Activated naive CD8-positive, alpha-beta T cell treated with anti-CD3 and anti-CD28 coated beads for 36 hours (primary cell): ENCODE measurements around the gene EFNA1. TPM values are rescaled to one million over a fixed set of nuclear protein-coding genes. Genes with fewer than 3 reads are reported as not detected.
"Not testable (repeated sequence)": the region's sequence is repeated elsewhere in the genome, so short reads cannot be mapped to it uniquely, and the experiment has no call there.

Source experiments
- DNase-seq: peaks from one replicate; pipeline ENCODE4 v3.0.0; 2021
- H3K27ac Mint-ChIP-seq: one replicate; pipeline ENCODE4 v1.8.0; 2022; ENCODE audit warnings: mild to moderate bottlenecking, moderate library complexity, mixed read lengths
- H3K27me3 Mint-ChIP-seq: one replicate; pipeline ENCODE4 v1.8.0; 2022; ENCODE audit warnings: mild to moderate bottlenecking, mixed read lengths
- H3K36me3 Mint-ChIP-seq: one replicate; pipeline ENCODE4 v1.8.0; 2021; ENCODE audit warnings: mild to moderate bottlenecking, mixed read lengths
- H3K4me1 Mint-ChIP-seq: one replicate; pipeline ENCODE4 v1.8.0; 2021; ENCODE audit warnings: mixed read lengths
- H3K4me3 Mint-ChIP-seq: one replicate; pipeline ENCODE4 v1.8.0; 2022; ENCODE audit warnings: mild to moderate bottlenecking, moderate library complexity, mixed read lengths
- H3K9me3 Mint-ChIP-seq: one replicate; pipeline ENCODE4 v1.8.0; 2022; ENCODE audit warnings: mixed read lengths
- total RNA-seq, 2 experiments: library from RNA; stranded (reverse); gene quantifications; one replicate each; pipeline ENCODE4 v1.2.3, GENCODE V29; 2021

Gene EFNA1
- total RNA-seq, 2 experiments from 2014 or later = 0.49 to 0.74 TPM

DNA sequence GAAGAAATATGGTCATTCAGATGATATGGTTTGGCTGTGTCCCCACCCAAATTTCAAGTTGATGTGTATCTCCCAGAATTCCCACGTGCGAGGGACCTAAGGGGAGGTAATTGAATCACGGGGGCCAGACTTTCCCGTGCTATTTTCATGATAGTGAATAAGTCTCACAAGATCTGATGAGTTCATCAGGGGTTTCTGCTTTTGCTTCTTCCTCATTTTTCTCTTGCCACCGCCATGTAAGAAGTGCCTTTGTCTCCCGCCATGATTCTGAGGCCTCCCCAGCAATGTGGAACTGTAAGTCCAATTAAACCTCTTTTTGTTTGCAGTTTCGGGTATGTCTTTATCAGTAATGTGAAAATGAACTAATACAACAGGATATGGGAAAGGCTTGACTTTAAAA, 14.1 kb downstream of the EFNA1 start:
- H3K27ac Mint-ChIP-seq = no peak overlapping the region
- peaks cover 3% of the 10 kb centered on the region for H3K27me3 Mint-ChIP-seq
- H3K4me3 Mint-ChIP-seq = no peak overlapping the region
- no peak for DNase-seq
- H3K4me1 Mint-ChIP-seq = peaks cover 24% of the 10 kb centered on the region
- peaks cover 29% of the 10 kb centered on the region for H3K36me3 Mint-ChIP-seq
- no peaks in the 10 kb centered on the region for H3K9me3 Mint-ChIP-seq

DNA sequence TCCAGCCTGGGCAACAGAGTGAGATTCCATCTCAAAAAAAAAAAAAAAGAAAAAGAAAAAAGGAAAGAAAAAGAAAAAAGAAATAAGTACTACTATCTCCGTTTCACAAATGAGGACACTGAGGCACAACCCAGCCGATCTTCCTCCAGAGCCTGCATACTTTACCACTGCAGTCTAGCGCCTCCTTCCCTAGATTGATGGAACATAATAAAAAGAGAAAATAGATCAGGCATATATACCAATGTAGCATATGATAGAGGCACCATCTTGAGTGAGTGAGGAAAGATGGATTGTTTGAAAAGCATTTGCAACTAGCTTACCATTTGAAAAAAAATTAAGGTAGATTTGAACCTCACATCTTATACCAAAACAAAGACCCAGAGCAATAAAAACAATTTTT, 17.8 kb downstream of the EFNA1 start:
- no peak for DNase-seq
- Mint-ChIP-seq H3K9me3 (no peaks in the 10 kb centered on the region), H3K4me1 (peaks cover 2% of the 10 kb centered on the region), H3K4me3 (no peak overlapping the region), H3K27me3 (peaks cover 9% of the 10 kb centered on the region), H3K27ac (no peak overlapping the region), H3K36me3 (no peaks in the 10 kb centered on the region)

DNA sequence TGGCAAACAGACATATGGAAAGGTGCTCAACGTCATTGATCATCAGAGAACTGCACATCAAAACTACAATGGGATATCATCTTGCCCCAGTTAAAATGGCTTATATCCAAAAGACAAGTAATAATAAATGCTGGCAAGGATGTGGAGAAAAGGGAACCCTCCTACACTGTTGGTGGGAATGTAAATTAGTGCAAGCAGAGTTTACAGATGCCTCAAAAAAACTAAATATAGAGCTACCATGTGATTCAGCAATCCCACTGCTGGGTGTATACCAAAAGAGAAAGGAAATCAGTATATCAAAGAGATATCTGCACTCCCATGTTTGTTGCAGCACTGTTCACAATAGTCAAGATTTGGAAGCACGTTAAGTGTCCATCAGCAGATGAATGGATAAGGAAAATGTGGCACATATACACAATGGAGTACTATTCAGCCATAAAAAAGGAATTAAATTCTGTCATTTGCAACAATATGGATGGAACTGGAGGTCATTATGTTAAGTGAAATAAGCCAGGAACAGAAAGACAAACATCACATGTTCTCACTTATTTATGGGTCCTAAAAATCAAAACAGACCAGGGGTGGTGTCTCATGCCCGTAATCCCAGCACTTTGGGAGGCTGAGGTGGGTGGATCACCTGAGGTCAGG, 28.4 kb downstream of the EFNA1 start:
- not testable (repeated sequence) for DNase-seq, H3K9me3 Mint-ChIP-seq, H3K4me3 Mint-ChIP-seq, H3K27me3 Mint-ChIP-seq, H3K4me1 Mint-ChIP-seq, H3K27ac Mint-ChIP-seq, H3K36me3 Mint-ChIP-seq

DNA sequence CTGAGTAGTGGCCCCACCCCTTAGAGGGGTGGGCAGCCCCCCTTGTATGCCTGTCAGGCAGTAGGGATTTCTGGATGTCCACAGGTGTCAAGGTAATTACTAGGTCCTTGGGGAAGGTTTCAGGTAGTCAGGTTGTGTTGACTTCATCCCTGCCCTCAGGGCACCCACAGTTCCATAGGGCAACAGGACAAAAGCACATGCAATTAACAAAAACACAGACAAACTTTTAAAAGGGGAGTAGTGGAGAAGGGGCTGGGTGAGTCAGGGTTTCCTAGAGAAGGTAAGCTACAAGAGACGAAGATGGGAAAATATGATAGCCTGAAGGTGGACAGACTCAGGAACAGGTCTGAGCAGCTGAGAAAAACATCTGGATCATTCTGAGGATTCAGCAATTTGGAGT, 31.3 kb downstream of the EFNA1 start:
- Mint-ChIP-seq H3K27me3 (no peaks in the 10 kb centered on the region), H3K36me3 (no peaks in the 10 kb centered on the region), H3K4me1 (no peaks in the 10 kb centered on the region), H3K9me3 (no peaks in the 10 kb centered on the region), H3K27ac (no peak overlapping the region), H3K4me3 (no peak overlapping the region)
- DNase-seq = no peak

DNA sequence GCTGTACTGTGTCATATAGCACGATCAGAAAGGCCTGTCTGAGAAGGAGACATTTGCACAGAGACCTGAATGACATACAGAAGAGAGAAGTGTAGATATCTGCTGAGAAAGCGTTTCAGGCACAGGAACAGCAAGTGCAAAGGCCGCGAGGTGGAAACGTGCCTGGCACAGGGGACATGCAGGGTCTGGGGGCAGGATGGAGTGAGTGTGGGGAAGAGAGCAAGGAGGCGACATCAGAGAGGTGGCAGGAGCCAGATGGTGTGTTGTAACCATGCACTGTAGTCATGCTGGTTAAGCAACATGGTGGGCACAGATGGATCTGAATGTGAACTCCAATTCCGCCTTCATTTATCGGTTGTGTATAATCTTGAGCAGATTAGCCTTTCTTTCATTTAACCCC, 32.5 kb downstream of the EFNA1 start:
- H3K4me3 Mint-ChIP-seq = no peak overlapping the region

DNA sequence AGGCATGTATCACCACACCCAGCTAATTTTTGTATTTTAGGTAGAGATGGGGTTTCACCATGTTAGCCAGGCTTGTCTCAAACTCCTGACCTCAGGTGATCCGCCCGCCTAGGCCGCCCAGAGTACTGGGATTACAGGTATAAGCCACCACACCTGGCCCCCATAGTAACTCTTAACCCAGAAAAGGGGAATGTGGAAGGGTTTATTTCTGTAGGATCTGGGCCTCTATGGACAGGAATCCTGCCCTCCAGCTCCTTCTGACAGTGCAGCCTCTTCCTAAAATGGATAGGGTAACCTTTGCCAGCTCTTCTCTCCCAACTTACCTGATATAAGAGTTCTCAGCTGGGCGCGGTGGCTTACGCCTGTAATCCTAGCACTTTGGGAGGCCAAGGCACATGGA, 35.0 kb downstream of the EFNA1 start:
- H3K9me3 Mint-ChIP-seq, H3K36me3 Mint-ChIP-seq, H3K27me3 Mint-ChIP-seq, DNase-seq, H3K4me1 Mint-ChIP-seq, H3K27ac Mint-ChIP-seq, H3K4me3 Mint-ChIP-seq: not testable (repeated sequence)

More for the DNA sequence above, 32.5 kb downstream of the EFNA1 start:
- Mint-ChIP-seq H3K9me3 (no peaks in the 10 kb centered on the region), H3K36me3 (no peaks in the 10 kb centered on the region), H3K4me1 (no peaks in the 10 kb centered on the region), H3K27me3 (no peaks in the 10 kb centered on the region), H3K27ac (no peak overlapping the region)
- no peak for DNase-seq

DNA sequence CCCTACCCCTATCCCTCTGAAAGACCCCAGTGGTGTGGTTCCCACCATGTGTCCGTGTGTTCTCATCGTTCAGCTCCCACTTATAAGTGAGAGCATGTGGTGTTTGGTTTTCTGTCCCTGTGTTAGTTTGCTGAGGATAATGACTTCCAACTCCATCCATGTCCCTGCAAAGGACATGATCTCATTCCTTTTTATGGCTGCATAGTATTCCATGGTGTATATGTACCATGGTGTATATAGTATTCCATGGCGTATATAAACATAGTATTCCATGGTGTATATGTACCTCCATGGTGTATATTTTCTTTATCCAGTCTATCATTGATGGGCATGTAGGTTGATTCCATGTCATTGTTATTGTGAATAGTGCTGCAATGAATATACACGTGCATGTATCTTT, 36.1 kb downstream of the EFNA1 start:
- DNase-seq, H3K27ac Mint-ChIP-seq, H3K27me3 Mint-ChIP-seq, H3K9me3 Mint-ChIP-seq, H3K36me3 Mint-ChIP-seq, H3K4me3 Mint-ChIP-seq: not testable (repeated sequence)
- H3K4me1 Mint-ChIP-seq = peaks cover 11% of the 10 kb centered on the region

DNA sequence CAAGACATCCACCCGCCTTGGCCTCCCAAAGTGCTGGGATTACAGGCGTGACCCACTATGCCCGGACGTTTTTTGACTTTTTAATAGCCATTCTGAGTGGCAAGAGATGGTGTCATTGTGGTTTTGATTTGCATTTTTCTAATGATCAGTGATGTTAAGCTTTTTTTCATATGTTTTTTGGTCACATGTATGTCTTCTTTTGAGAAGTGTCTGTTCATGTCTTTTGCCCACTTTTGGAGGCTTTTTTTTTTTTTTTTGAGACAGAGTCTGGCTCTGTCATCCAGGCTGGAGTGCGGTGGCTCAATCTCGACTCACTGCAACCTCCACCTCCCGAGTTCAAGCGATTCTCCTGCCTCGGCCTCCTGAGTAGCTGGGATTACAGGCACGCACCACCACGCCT, 36.9 kb downstream of the EFNA1 start:
- not testable (repeated sequence) for H3K9me3 Mint-ChIP-seq, H3K27me3 Mint-ChIP-seq, H3K36me3 Mint-ChIP-seq

DNA sequence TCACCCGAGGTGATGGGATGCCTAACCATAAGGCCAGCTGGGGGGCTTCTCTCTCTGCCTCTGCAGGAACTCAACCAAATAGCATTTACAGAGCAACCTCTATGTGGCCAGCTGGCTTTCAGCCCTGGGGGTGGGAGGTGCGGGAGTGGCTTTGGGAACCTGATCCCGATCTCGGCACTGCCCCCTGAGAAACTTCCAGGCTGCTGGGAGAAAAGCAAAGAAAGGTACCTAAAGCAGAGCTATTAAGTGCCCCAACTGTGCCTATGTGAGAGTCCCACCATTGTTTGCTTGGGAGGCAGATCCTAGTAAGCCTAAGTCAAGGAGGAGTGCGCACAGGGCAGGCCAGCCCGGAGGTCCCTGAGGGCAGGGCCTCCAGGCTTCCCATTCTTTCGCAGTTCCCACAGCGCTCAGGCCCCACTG, 38.4 kb downstream of the EFNA1 start:
- Mint-ChIP-seq H3K9me3 (no peaks in the 10 kb centered on the region), H3K4me3 (no peak overlapping the region), H3K36me3 (peaks cover 10% of the 10 kb centered on the region), H3K4me1 (peaks cover 11% of the 10 kb centered on the region), H3K27ac (no peak overlapping the region), H3K27me3 (no peaks in the 10 kb centered on the region)
- no peak for DNase-seq

More for the DNA sequence above, 36.9 kb downstream of the EFNA1 start:
- not testable (repeated sequence) for H3K27ac Mint-ChIP-seq, DNase-seq, H3K4me3 Mint-ChIP-seq
- peaks cover 11% of the 10 kb centered on the region for H3K4me1 Mint-ChIP-seq

DNA sequence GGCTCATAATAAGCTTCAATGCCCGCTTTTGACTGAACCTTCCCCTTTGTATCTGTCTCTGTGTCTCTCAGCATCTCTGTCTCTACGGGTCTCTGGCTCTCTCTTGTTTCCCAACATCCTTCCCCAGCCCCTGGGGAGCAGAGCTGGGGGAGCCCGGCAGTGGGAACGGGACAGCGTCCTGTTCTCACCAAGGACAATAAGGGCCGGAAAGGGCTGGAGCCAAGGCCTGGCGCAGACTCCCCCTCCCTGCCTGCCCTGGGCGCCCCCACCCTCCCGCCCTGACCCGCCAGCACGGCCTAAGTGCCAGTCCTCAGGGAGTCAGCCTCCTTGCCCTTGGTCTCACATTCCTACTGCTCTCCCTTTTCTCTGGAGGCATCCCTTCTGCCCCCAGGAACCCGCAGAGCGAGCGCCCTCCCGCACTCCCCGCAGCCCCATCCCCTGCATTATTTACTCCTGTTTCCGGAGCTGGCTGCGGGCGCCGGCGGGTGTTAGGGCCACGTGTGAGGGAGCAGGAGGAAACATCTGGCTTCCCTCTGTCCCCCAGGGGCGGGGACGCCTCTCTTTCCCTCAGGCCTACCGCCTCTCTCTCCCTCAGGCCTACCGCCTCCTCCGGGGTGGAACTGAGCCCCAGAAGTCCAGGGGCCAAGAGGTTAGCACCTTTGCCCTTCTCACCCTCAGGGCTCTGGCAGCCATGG, 38.9 kb downstream of the EFNA1 start:
- peak overlapping the region; percentile 40 for H3K4me3 Mint-ChIP-seq
- no peak for DNase-seq

DNA sequence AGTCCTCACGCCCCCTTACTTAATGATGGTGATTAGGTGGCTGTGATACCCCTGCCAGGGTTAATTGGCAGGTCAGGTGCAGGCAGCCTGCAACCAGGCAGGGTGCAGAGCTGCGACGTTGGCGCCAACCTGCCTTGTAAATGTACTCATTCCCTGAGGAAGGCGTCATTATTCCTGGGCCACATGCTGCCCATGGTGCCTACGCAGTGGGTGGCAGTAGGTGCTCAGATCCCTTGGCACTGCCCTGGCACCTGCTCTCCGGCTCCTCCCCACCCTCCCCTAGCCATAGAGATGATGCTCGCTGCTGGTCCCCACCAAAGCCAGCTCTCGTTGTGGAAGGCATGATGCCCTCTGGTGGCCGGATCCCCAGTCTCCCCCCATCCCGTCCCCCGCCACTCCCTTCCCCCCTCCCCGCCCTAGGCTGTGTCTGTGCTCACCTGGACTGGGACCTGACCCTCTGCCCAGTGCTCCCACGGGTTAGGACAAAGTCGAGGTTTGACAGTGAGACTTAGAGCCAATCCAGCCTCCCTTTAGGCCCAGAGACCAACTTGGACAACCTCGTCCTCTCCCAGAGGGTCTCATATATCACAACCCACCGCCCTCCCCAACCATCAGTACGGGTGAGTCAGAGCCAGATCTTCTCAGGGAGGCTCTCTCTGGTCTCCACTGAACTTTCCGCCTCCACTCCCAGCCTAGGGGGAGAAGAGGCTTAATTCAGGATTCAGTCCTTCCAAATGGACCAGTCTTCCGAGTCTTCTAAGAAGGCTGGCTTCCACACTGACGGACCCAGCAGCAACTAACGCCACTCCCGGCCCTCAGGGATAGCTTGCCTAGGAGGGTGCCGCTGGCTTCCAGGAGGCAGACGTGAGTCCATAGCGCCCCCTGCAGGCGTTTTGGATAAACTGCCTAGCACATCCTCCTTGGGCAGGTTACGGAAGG, 39.8 kb downstream of the EFNA1 start:
- Mint-ChIP-seq H3K4me1 (peaks cover 21% of the 10 kb centered on the region), H3K27ac (peak overlapping the region; percentile 29)

More for the DNA sequence above, 38.9 kb downstream of the EFNA1 start:
- Mint-ChIP-seq H3K27me3 (no peaks in the 10 kb centered on the region), H3K4me1 (peaks cover 14% of the 10 kb centered on the region), H3K9me3 (no peaks in the 10 kb centered on the region), H3K27ac (no peak overlapping the region), H3K36me3 (peaks cover 10% of the 10 kb centered on the region)

DNA sequence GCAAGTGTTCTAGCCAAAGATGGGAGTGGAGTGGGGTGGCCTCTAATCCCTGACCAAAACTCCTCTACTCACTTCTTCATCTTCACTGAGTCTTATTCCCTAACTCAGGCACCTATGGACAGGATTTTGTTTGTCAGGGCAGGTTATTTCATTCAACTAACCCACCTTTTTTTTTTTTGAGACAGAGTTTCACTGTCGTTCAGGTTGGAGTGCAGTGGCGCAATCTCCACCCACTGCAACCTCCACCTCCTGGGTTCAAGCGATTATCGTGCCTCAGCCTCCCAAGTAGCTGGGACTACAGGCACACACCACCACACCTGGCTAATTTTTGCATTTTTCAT, 40.4 kb downstream of the EFNA1 start:
- Mint-ChIP-seq H3K4me1 (peaks cover 22% of the 10 kb centered on the region), H3K36me3 (peaks cover 20% of the 10 kb centered on the region)
- H3K27ac Mint-ChIP-seq, H3K9me3 Mint-ChIP-seq, DNase-seq, H3K27me3 Mint-ChIP-seq, H3K4me3 Mint-ChIP-seq: not testable (repeated sequence)

More for the DNA sequence above, 39.8 kb downstream of the EFNA1 start:
- H3K4me3 Mint-ChIP-seq = peak overlapping the region; percentile 47
- no peaks in the 10 kb centered on the region for H3K9me3 Mint-ChIP-seq
- H3K36me3 Mint-ChIP-seq = peaks cover 17% of the 10 kb centered on the region
- H3K27me3 Mint-ChIP-seq = no peaks in the 10 kb centered on the region
- DNase-seq = peak; percentile 83

DNA sequence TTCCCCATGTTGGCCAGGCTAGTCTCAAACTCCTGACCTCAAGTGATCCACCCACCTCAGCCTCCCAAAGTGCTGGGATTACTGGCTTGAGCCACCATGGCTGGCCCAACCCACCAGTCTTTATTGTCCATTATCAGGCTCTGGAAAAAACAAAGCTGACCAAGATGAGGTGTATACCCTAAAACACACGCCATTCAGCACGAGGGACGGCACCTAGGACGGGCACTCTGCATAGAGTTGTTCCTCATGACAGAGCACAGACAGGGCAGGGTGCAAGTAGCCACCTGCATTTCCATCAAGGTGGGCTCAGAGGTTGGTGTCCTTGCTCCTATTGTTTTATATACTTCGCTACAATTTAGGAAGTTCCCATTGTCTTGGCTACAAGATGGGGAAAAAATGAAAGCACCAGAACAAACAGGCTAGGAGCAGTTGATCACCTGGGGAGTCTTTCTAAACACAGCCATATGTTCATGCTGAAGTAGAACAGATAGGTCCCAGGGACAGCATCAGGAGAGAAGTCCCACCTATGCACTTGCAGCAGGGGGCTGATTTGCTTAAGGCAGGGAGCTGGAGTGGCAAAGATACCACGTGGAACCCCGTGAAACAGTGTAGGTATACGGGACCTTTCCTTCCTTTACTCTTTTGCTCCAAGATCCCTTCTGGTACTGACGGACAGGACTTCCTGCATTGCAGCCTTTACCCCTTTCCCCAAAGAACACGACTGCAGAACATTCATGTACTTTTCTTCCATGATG, 41.0 kb downstream of the EFNA1 start:
- Mint-ChIP-seq H3K4me3 (no peak overlapping the region), H3K27me3 (peaks cover 4% of the 10 kb centered on the region), H3K9me3 (no peaks in the 10 kb centered on the region), H3K4me1 (peaks cover 28% of the 10 kb centered on the region), H3K27ac (no peak overlapping the region), H3K36me3 (peaks cover 20% of the 10 kb centered on the region)
- DNase-seq = no peak

DNA sequence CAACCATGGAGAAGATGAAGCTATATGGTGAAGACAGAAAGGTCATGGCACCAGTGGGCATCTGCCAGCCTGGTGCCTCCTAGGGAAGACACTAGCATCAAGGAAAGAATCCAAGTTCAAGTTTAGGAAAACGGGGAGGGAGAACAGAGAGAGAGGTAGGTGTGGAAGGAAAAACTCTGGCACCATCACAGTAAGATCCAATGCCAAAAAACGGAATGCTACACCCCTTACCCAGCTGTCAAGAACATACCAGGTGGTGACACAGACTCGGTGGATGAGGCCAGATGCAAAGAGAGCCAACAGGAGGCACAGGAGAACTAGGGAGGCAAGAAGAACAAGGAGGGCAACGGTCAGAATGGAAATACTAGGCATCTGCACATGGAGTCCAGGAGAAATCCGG, 41.9 kb downstream of the EFNA1 start:
- H3K27ac Mint-ChIP-seq = no peak overlapping the region
- no peak overlapping the region for H3K4me3 Mint-ChIP-seq
- H3K27me3 Mint-ChIP-seq = peaks cover 4% of the 10 kb centered on the region
- no peak for DNase-seq
- H3K4me1 Mint-ChIP-seq = peaks cover 32% of the 10 kb centered on the region
- H3K9me3 Mint-ChIP-seq = no peaks in the 10 kb centered on the region
- peaks cover 20% of the 10 kb centered on the region for H3K36me3 Mint-ChIP-seq
